ENCODE measurements around the gene VIPAS39. TPM values are rescaled to one million over a fixed set of nuclear protein-coding genes. Genes with fewer than 3 reads are reported as not detected.

The VIPAS39 gene
- total RNA-seq, 2 experiments from 2014 or later = 12.3 to 13.3 TPM

DNA sequence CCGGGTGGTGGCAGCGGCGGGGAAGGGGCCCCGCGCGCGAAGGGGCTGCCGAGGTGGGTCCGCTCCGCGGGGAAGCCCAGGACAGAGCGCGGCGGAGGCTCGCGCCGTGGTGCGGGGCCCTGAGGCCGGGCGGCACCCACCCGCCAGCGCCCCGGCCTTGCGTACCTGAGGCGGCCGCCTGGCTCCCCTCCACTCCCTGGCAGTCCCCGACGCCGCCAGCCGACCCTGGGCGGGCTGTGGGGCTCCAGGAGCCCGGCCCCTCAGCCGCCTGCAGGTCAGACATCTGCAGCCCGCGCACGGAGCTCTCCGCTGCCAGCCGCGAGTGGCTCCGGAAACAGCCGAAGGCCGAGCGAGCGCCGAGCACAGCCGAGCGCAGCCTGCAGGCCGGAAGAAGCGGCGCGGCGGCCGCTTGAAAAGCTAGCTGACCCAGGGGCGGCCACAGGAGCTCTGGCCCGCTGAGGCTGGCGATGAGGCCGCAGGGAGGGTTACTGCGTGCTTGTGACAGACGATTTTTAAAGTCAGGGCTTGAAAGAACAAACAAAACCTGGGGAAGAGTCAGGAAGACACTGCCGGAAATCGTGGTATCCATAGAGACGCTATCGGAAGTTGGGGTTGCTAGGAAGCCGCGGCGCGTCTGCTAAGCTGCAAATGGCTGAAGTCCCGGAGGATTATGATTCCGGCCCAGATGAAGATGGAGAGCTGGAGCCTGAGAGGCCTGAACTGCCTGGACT is 80.5 kb downstream of the VIPAS39 start, which contains the start of the genes SAMD15 and TMED8:
SAMD15 (plus strand) TSS at position 609 of the 731 bp plus-strand sequence; CDS start at position 649, 40 bp downstream.
TMED8 (minus strand) TSS at position 324 of the 731 bp plus-strand sequence; CDS start at position 283, 41 bp downstream.
- H3K4me3 Mint-ChIP-seq = peak within 1 kb of the TSS; percentile 90
- no peaks in the 10 kb centered on the region for H3K27me3 Mint-ChIP-seq (ENCODE audit: low read depth)
- CTCF ChIA-PET = interaction anchor here (0.9 to 1.0 kb wide), 3 partner anchors 18 to 329 kb away, joined by 3 to 4 read pairs (median 3); no protein-coding TSS in a partner anchor
- peaks cover 11% of the 10 kb centered on the region for H3K36me3 Mint-ChIP-seq (ENCODE audit: low read depth)
- H3K27ac Mint-ChIP-seq = peak within 1 kb of the TSS; percentile 80
- intact Hi-C loops (cut with micrococcal nuclease) = loop anchor here (1.0 to 5.0 kb wide), 8 partner anchors 56 to 1225 kb away; partner anchors contain the start of genes ADCK1, CIPC, GPATCH2L and GSTZ1
- peaks cover 2% of the 10 kb centered on the region for H3K9me3 Mint-ChIP-seq
- peaks cover 38% of the 10 kb centered on the region for H3K4me1 Mint-ChIP-seq (ENCODE audit: low read depth)
- DNase-seq = peak; percentile 84

Other genes with a start within 250 kb of the VIPAS39 start
- gene NGB, start 186.4 kb downstream of the VIPAS39 start, total RNA-seq = not detected
- gene POMT2, start 136.7 kb downstream of the VIPAS39 start, total RNA-seq = 10 to 100 TPM; 11.3 to 14.5 TPM
- 10 to 100 TPM; 26.9 TPM for gene GSTZ1, start 136.6 kb downstream of the VIPAS39 start, total RNA-seq
- gene TMED8, start 80.5 kb downstream of the VIPAS39 start, total RNA-seq = 10 to 100 TPM; 21.5 to 21.7 TPM
- under 1 TPM in 1 of 2 experiments, not detected in 1; 0.10 TPM for gene SAMD15, start 80.2 kb downstream of the VIPAS39 start, total RNA-seq
- gene NOXRED1, start 34.1 kb downstream of the VIPAS39 start, total RNA-seq = under 1 TPM; 0.30 to 0.38 TPM
- gene AHSA1, start 492 bp upstream of the VIPAS39 start, total RNA-seq = 100 to 1,000 TPM; 230 to 246 TPM
- not detected for gene ISM2, start 41.2 kb upstream of the VIPAS39 start, total RNA-seq
- 10 to 100 TPM; 16.1 to 18.1 TPM for gene SPTLC2, start 159.0 kb upstream of the VIPAS39 start, total RNA-seq

All from activated naive CD4-positive, alpha-beta T cell treated with anti-CD3 and anti-CD28 coated beads for 36 hours (primary cell).